ENCODE data around the gene TEP1.

TEP1 gene

GRCh38 chr14:20413744-20414082 lies 412 bp upstream of the TEP1 start:
- TF ChIP-seq, protein P1, sequence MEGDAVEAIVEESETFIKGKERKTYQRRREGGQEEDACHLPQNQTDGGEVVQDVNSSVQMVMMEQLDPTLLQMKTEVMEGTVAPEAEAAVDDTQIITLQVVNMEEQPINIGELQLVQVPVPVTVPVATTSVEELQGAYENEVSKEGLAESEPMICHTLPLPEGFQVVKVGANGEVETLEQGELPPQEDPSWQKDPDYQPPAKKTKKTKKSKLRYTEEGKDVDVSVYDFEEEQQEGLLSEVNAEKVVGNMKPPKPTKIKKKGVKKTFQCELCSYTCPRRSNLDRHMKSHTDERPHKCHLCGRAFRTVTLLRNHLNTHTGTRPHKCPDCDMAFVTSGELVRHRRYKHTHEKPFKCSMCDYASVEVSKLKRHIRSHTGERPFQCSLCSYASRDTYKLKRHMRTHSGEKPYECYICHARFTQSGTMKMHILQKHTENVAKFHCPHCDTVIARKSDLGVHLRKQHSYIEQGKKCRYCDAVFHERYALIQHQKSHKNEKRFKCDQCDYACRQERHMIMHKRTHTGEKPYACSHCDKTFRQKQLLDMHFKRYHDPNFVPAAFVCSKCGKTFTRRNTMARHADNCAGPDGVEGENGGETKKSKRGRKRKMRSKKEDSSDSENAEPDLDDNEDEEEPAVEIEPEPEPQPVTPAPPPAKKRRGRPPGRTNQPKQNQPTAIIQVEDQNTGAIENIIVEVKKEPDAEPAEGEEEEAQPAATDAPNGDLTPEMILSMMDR (conservative IDR thresholded peaks at IDR 0.05; ENCODE audit: low read depth), result no peak
- POLR2A ChIA-PET (ENCODE audit: low non-redundant PET), result interaction anchor here (0.9 to 1.8 kb wide), 3 partner anchors 12 to 269 kb away, joined by 3 to 9 read pairs (median 4); partner anchors contain the start of genes APEX1 and OSGEP
- DNase-seq (ENCODE audit: low spot score), result peak; percentile 9
- CTCF ChIA-PET, result interaction anchor here (1.0 to 1.1 kb wide), 2 partner anchors 193 to 195 kb away, joined by 3 read pairs; no protein-coding TSS in a partner anchor
- peak overlapping the region; percentile 96 for H3K27ac ChIP-seq

DNA sequence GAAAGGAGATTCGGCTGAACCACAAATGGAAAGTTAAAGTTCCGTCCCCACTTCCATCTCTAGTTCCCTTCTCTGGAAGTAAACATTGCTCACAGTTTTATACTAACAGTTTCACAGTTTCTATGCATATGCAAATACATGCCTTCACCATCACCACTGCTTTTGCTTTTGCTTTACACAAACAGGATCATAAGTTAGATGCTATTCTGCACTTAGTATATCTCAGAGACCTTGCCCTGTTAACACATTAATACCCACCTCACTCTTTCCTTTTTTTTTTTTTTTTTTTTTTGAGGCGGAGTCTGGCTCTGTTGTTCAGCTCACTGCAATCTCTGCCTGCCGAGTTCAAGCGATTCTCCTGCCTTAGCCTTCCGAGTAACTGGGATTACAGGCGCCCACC lies 890 bp downstream of the TEP1 start:
- peak overlapping the region; percentile 96 for H3K27ac ChIP-seq
- ChIA-PET POLR2A (ENCODE audit: low non-redundant PET) (interaction anchor here (1.3 to 1.8 kb wide), 3 partner anchors 11 to 49 kb away, joined by 3 to 9 read pairs (median 6); partner anchors contain the start of genes APEX1, OSGEP and PIP4P1), CTCF (interaction anchor here (0.6 kb wide), 1 partner anchor 9 kb away, joined by 7 read pairs; no protein-coding TSS in a partner anchor)
- TF ChIP-seq, protein P1 (conservative IDR thresholded peaks at IDR 0.05; ENCODE audit: low read depth), result no peak
- DNase-seq (ENCODE audit: low spot score), result no peak

DNA sequence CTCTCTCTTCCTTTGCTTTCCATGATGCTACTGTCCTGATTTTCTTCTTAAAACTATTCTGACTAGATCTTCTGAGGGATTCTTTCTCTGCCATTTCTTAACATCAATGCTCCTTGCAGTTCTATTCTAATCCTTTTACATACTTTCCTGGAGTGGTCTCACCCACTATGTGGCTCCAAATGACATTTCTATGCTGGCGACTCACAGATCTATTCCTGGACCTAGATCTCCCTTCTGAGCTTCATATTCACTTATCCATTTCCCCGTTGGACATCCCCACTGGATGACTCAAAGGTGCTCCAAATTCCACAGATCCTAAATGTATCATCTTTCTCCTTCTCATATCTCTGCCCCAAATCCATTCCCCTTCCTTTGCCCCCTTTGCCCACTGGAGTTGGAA lies 4.1 kb downstream of the TEP1 start:
- TF ChIP-seq, protein P1 (conservative IDR thresholded peaks at IDR 0.05; ENCODE audit: low read depth), result no peak
- ChIA-PET POLR2A (ENCODE audit: low non-redundant PET) (no interaction called here), CTCF (no interaction called here)
- no peak for DNase-seq (ENCODE audit: low spot score)
- H3K27ac ChIP-seq, result no peak overlapping the region

DNA sequence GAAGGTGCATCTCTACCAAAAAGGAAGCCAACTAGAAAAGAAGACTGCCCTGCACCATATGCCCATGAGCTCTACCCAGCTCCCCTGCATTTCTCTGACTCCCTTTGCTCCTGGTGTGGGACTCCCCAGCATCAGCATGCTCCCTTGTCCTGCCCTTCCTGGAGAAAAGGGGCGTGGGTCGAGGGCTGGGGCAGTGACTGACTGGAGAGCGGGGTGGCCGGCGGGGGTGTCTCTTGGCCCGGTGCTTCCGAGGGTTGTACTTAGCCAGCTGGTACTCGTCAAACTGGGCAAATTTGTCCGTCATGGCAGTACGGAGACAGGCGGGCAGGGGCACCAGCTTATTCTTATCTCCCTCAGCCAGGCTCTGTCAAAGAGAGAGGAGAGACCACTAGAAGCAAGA lies 9.8 kb downstream of the TEP1 start:
- TF ChIP-seq, protein P1 (conservative IDR thresholded peaks at IDR 0.05; ENCODE audit: low read depth), result no peak
- DNase-seq (ENCODE audit: low spot score), result no peak
- CTCF ChIA-PET, result interaction anchor here (0.6 kb wide), 1 partner anchor 9 kb away, joined by 7 read pairs; no protein-coding TSS in a partner anchor
- POLR2A ChIA-PET (ENCODE audit: low non-redundant PET), result no interaction called here
- no peak overlapping the region for H3K27ac ChIP-seq

- DNase-seq (ENCODE audit: low spot score), result peak; percentile 85
- POLR2A ChIA-PET (ENCODE audit: low non-redundant PET), result interaction anchor here (0.6 to 1.1 kb wide), 2 partner anchors 12 to 282 kb away, joined by 3 read pairs; partner anchors contain the start of gene TEP1
These were observed 12.2 kb downstream of the TEP1 start for GRCh38 chr14:20400965-20401593.

DNA sequence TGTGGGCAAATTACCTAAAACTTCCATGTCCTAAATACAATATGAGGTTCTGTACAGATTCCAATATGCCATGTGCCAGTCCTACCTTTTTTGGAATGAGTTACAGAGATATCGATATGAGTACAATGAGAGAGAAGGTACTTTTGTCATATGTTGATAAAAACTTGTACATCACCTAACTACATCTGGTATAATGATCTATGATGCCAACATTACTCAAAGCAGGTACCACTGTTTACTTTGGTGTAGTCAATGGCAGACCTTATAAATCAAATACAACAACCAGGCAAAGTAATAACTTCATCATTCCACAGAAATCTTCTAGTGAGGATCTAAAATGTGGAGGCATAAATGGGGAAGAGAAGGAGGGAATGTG lies 12.7 kb downstream of the TEP1 start:
- peak overlapping the region; percentile 76 for H3K27ac ChIP-seq
- peak; percentile 3 for DNase-seq (ENCODE audit: low spot score)
- ChIA-PET POLR2A (ENCODE audit: low non-redundant PET) (interaction anchor here (0.6 kb wide), 1 partner anchor 283 kb away, joined by 3 read pairs; no protein-coding TSS in a partner anchor), CTCF (no interaction called here)
- TF ChIP-seq, protein P1 (conservative IDR thresholded peaks at IDR 0.05; ENCODE audit: low read depth), result no peak

More at GRCh38 chr14:20400965-20401593, 12.2 kb downstream of the TEP1 start:
- CTCF ChIA-PET, result interaction anchor here (0.6 to 1.0 kb wide), 2 partner anchors 15 to 59 kb away, joined by 3 to 4 read pairs; no protein-coding TSS in a partner anchor
- H3K27ac ChIP-seq, result peak overlapping the region; percentile 76
- TF ChIP-seq, protein P1 (conservative IDR thresholded peaks at IDR 0.05; ENCODE audit: low read depth), result no peak
